Tibial artery (tissue), 4 donors: ENCODE data around the gene DCP1A.

ENCODE experiments used
- DNase-seq, 2 donors: peaks; one replicate each; pipeline ENCODE4 v3.0.0-alpha.2; 2019
- H3K27ac ChIP-seq, 2 donors: fragments of 200-600 bp; sonication (generic) in 1 of 2; 1 replicate in 1 of 2; 2 replicates in 1 of 2; pipeline ENCODE4 v1.5.1; 2018 to 2019; ENCODE audit warnings: mild to moderate bottlenecking in 1 of 2
- H3K27me3 ChIP-seq, 2 donors: fragments of 200-600 bp; sonication (generic) in 1 of 2; one replicate each; pipeline versions ENCODE4 v1.5.1 to v1.6.0; 2016 to 2019
- H3K36me3 ChIP-seq, 3 donors: fragments of 200-600 bp; sonication (generic) in 2 of 3; one replicate each; pipeline ENCODE4 v1.5.1; 2016 to 2019; ENCODE audit warnings: mild to moderate bottlenecking in 2 of 3
- H3K4me1 ChIP-seq, 4 donors: fragments of 200-600 bp; sonication (generic) in 2 of 4; 1 replicate in 3 of 4; 2 replicates in 1 of 4; pipeline ENCODE4 v1.5.1; 2016 to 2019
- H3K4me3 ChIP-seq, 2 donors: fragments of 200-600 bp; sonication (generic) in 1 of 2; 1 replicate in 1 of 2; 2 replicates in 1 of 2; pipeline ENCODE4 v1.5.1; 2018 to 2019; ENCODE audit warnings: mild to moderate bottlenecking in 2 of 2
- H3K9me3 ChIP-seq, 3 donors: fragments of 200-600 bp; sonication (generic) in 1 of 3; one replicate each; pipeline ENCODE4 v1.5.1; 2016 to 2019
- intact Hi-C: fragments of 100-400 bp; cut with DNase I; formaldehyde crosslinking; loops from one replicate; pipeline ENCODE4 v1.15.0; 2023; ENCODE audit warnings: low total_unique reads
- TF ChIP-seq, protein P1 (sequence below), 2 experiments: fragments of 200-600 bp in 1 of 2; fragments of 450-650 bp in 1 of 2; IDR thresholded peaks; one replicate each; pipeline ENCODE4 v1.5.1; 2017 to 2019; ENCODE audit warnings: antibody characterized with exemption in 2 of 2, mild to moderate bottlenecking in 1 of 2, moderate library complexity in 1 of 2

DCP1A gene

GRCh38 chr3:53267766-53268165 lies 79.6 kb downstream of the DCP1A start:
- intact Hi-C loops, result no loop called here

GRCh38 chr3:53264718-53265117 lies 82.6 kb downstream of the DCP1A start:
- H3K4me3 ChIP-seq, result no peak overlapping the region
- intact Hi-C loops, result no loop called here
- H3K27ac ChIP-seq, result no peak overlapping the region
- H3K27me3 ChIP-seq, result no peaks in the 10 kb centered on the region
- H3K36me3 ChIP-seq, result no peaks in the 10 kb centered on the region
- no peak for DNase-seq
- TF ChIP-seq, protein P1, sequence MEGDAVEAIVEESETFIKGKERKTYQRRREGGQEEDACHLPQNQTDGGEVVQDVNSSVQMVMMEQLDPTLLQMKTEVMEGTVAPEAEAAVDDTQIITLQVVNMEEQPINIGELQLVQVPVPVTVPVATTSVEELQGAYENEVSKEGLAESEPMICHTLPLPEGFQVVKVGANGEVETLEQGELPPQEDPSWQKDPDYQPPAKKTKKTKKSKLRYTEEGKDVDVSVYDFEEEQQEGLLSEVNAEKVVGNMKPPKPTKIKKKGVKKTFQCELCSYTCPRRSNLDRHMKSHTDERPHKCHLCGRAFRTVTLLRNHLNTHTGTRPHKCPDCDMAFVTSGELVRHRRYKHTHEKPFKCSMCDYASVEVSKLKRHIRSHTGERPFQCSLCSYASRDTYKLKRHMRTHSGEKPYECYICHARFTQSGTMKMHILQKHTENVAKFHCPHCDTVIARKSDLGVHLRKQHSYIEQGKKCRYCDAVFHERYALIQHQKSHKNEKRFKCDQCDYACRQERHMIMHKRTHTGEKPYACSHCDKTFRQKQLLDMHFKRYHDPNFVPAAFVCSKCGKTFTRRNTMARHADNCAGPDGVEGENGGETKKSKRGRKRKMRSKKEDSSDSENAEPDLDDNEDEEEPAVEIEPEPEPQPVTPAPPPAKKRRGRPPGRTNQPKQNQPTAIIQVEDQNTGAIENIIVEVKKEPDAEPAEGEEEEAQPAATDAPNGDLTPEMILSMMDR (IDR thresholded peaks at IDR 0.05), result no peak
- no peaks in the 10 kb centered on the region for H3K9me3 ChIP-seq
- peaks cover 0 to 12% (median 7%) of the 10 kb centered on the region in 4 donors for H3K4me1 ChIP-seq

More at GRCh38 chr3:53267766-53268165, 79.6 kb downstream of the DCP1A start:
- H3K27ac ChIP-seq, result peak overlapping the region in 1 of 2 donors; percentile 93
- no peak for DNase-seq
- no peak overlapping the region for H3K4me3 ChIP-seq
- H3K4me1 ChIP-seq, result peaks cover 0 to 27% (median 20%) of the 10 kb centered on the region in 4 donors
- H3K36me3 ChIP-seq, result no peaks in the 10 kb centered on the region
- TF ChIP-seq, protein P1 (IDR thresholded peaks at IDR 0.05), result no peak
- H3K9me3 ChIP-seq, result no peaks in the 10 kb centered on the region
- no peaks in the 10 kb centered on the region for H3K27me3 ChIP-seq

DNA sequence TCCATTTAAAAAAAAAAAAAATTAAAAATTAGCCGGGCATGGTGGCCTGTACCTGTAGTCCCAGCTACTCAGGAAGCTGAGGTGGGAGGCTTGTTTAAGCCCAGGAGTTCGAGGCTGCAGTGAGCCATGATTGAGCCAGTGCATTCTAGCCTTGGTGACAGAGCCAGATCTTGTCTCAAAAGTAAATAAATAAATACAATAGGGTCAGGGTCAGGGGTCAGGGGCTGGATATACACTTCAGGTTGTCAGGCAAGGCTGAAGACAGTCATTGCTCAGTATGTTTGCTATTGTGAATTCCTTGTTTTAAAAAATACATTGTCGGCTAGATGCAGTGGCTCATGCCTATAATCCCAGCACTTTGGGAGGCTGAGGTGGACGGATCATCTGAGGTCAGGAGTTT lies 83.4 kb downstream of the DCP1A start:
- no peak for DNase-seq
- Histone ChIP-seq H3K27me3 (no peaks in the 10 kb centered on the region), H3K4me1 (peaks cover 0 to 3% (median 1%) of the 10 kb centered on the region in 4 donors), H3K4me3 (no peak overlapping the region), H3K9me3 (no peaks in the 10 kb centered on the region), H3K36me3 (no peaks in the 10 kb centered on the region), H3K27ac (no peak overlapping the region)
- intact Hi-C loops, result no loop called here
- TF ChIP-seq, protein P1 (IDR thresholded peaks at IDR 0.05), result no peak

GRCh38 chr3:53261712-53262111 lies 85.6 kb downstream of the DCP1A start:
- Histone ChIP-seq H3K36me3 (no peaks in the 10 kb centered on the region), H3K9me3 (no peaks in the 10 kb centered on the region), H3K27ac (no peak overlapping the region), H3K4me1 (no peaks in the 10 kb centered on the region), H3K27me3 (no peaks in the 10 kb centered on the region), H3K4me3 (no peak overlapping the region)
- no peak for DNase-seq
- intact Hi-C loops, result no loop called here
- TF ChIP-seq, protein P1 (IDR thresholded peaks at IDR 0.05), result no peak

GRCh38 chr3:53260286-53260785 lies 87.0 kb downstream of the DCP1A start:
- TF ChIP-seq, protein P1 (IDR thresholded peaks at IDR 0.05), result no peak
- intact Hi-C loops, result no loop called here

More at GRCh38 chr3:53260286-53260785, 87.0 kb downstream of the DCP1A start:
- Histone ChIP-seq H3K27me3 (no peaks in the 10 kb centered on the region), H3K36me3 (no peaks in the 10 kb centered on the region), H3K27ac (no peak overlapping the region), H3K9me3 (no peaks in the 10 kb centered on the region), H3K4me1 (peaks cover 0 to 5% (median 4%) of the 10 kb centered on the region in 4 donors), H3K4me3 (no peak overlapping the region)
- no peak for DNase-seq
